Endothelial cell of umbilical vein (primary cell): ENCODE data around the gene HEATR1.

Experiments
- EZH2 ChIP-seq: IDR thresholded peaks from 2 replicates; pipeline ENCODE4 v1.6.1; 2012; ENCODE audit warnings: borderline replicate concordance, low read depth, mild to moderate bottlenecking, moderate library complexity, low read length, inconsistent platforms; ENCODE audit not compliant: severe bottlenecking
- GATA2 ChIP-seq: IDR thresholded peaks from 2 replicates; pipeline ENCODE4 v1.7.0; 2011; ENCODE audit warnings: low read depth, mild to moderate bottlenecking, moderate library complexity, mixed read lengths, low read length; ENCODE audit not compliant: insufficient read length, insufficient read depth
- POLR2A ChIP-seq: IDR thresholded peaks from 2 replicates; pipeline ENCODE4 v1.6.1; 2012; ENCODE audit warnings: low read depth, mild to moderate bottlenecking, control low read depth, low read length
- TF ChIP-seq, protein P1 (sequence below), 2 donors: IDR thresholded peaks; 1 replicate in 1 of 2; 2 replicates in 1 of 2; pipeline ENCODE4 v1.5.1; 2011; ENCODE audit warnings: low read length in 2 of 2, mild to moderate bottlenecking in 2 of 2, moderate library complexity in 2 of 2, control low read depth in 1 of 2, inconsistent platforms in 1 of 2, low read depth in 1 of 2; ENCODE audit not compliant: insufficient read depth in 1 of 2; ENCODE audit errors: extremely low read depth in 1 of 2

DNA sequence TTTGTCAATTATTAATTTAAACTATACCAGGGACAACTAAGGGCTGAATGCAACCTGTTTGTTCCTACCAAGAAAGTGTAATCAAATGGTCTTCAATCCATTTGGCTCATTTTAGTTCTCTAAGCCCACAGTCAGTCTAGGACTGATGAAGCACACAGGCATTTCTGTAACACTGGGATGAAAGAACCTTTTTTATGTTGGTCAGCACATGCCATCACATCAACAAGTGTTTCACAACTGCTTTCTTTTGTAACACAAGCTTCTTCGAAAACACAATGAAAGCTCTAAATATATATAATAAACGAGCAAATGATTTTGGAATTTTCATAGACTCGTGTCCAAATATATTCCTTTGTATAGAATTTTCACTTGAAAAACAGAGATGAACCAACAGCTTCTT is 28.8 kb downstream of the HEATR1 start:
- TF ChIP-seq, protein P1, sequence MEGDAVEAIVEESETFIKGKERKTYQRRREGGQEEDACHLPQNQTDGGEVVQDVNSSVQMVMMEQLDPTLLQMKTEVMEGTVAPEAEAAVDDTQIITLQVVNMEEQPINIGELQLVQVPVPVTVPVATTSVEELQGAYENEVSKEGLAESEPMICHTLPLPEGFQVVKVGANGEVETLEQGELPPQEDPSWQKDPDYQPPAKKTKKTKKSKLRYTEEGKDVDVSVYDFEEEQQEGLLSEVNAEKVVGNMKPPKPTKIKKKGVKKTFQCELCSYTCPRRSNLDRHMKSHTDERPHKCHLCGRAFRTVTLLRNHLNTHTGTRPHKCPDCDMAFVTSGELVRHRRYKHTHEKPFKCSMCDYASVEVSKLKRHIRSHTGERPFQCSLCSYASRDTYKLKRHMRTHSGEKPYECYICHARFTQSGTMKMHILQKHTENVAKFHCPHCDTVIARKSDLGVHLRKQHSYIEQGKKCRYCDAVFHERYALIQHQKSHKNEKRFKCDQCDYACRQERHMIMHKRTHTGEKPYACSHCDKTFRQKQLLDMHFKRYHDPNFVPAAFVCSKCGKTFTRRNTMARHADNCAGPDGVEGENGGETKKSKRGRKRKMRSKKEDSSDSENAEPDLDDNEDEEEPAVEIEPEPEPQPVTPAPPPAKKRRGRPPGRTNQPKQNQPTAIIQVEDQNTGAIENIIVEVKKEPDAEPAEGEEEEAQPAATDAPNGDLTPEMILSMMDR (IDR thresholded peaks at IDR 0.05; ENCODE audit: extremely low read depth in 1 of 2, insufficient read depth in 1 of 2, low read depth in 1 of 2, low read length in 2 of 2) = no peak
- TF ChIP-seq EZH2 = no peak
- TF ChIP-seq GATA2 = no peak
- no peak for TF ChIP-seq POLR2A
